A549 (cell line): Measurements from ENCODE around the gene DGAT2. TPM values are rescaled to one million over a fixed set of nuclear protein-coding genes. Genes with fewer than 3 reads are reported as not detected.

ENCODE experiments used
- ATAC-seq, 2 experiments: fragments of 200-7000 bp in 1 of 2; fragments of >200 bp in 1 of 2; cut with Nextera tagmentation in 1 of 2; cut with Tn5 transposase in 1 of 2; 3 replicates each; pipeline versions ENCODE4 v1.8.0 to v1.9.1; 2018 to 2020; ENCODE audit warnings: mild to moderate bottlenecking in 1 of 2, moderate library complexity in 1 of 2
- CTCF ChIA-PET: fragments of 300-600 bp; sonication (Branson Sonifier 250); formaldehyde crosslinking; extraction: SDS; loops from one replicate; lab custom pipeline; 2021; ENCODE audit warnings: antibody characterized with exemption, inconsistent platforms; lab: Yijun Ruan, JAX
- POLR2A ChIA-PET: fragments of 350-600 bp; formaldehyde crosslinking; extraction: SDS; loops from one replicate; lab custom pipeline; 2021; ENCODE audit warnings: antibody characterized with exemption, inconsistent platforms; lab: Yijun Ruan, JAX
- DNase-seq, 2 experiments: peaks; one replicate each; pipeline versions ENCODE4 v3.0.0 to v3.0.0-alpha.2; 2011 to 2016; ENCODE audit warnings: low read depth in 1 of 2, low spot score in 1 of 2
- FAIRE-seq: peaks from 2 replicates; lab custom pipeline; 2011; peaks lifted over from hg19 to GRCh38; lab: Jason Lieb, UNC
- H3K27ac ChIP-seq, 2 experiments: fragments of >200 bp; sonication (Bioruptor Twin); formaldehyde crosslinking; 3 replicates each; pipeline ENCODE4 v1.5.1; 2016 to 2017
- H3K4me1 ChIP-seq: fragments of >200 bp; sonication (Bioruptor Twin); formaldehyde crosslinking; 3 replicates; pipeline ENCODE4 v1.6.1; 2016
- H3K4me2 ChIP-seq: fragments of >200 bp; sonication (Bioruptor Twin); formaldehyde crosslinking; 3 replicates; pipeline ENCODE4 v1.6.1; 2016
- H3K4me3 ChIP-seq: fragments of >200 bp; sonication (Bioruptor Twin); formaldehyde crosslinking; 3 replicates; pipeline ENCODE4 v1.5.1; 2016
- H3K9me3 ChIP-seq: fragments of >200 bp; sonication (Bioruptor Twin); formaldehyde crosslinking; 3 replicates; pipeline ENCODE4 v1.6.1; 2016
- BHLHE40 ChIP-seq: IDR thresholded peaks from 2 replicates; pipeline ENCODE4 v1.6.1; 2012; ENCODE audit warnings: low read depth, low read length, inconsistent platforms
- CBX2 ChIP-seq: fragments of 200-600 bp; sonication (generic); IDR thresholded peaks from 2 replicates; pipeline ENCODE4 v1.6.1; 2016; ENCODE audit warnings: low read depth, mild to moderate bottlenecking, borderline replicate concordance
- CBX8 ChIP-seq: fragments of 200-600 bp; sonication (generic); IDR thresholded peaks from 2 replicates; pipeline ENCODE4 v1.6.1; 2016
- CEBPB ChIP-seq, 2 experiments: fragments of >200 bp in 1 of 2; sonication (Bioruptor Twin) in 1 of 2; formaldehyde crosslinking in 1 of 2; IDR thresholded peaks; 2 replicates each; pipeline ENCODE4 v1.6.1; 2012 to 2016
- CTCF ChIP-seq: fragments of >200 bp; sonication (Bioruptor Twin); formaldehyde crosslinking; IDR thresholded peaks from 3 replicates; pipeline ENCODE4 v1.5.1; 2016
- EHF ChIP-seq: fragments of 250-450 bp; sonication (Bioruptor Pico); IDR thresholded peaks from 2 replicates; pipeline ENCODE4 v1.5.0; 2020; ENCODE audit warnings: mild to moderate bottlenecking
- ELK1 ChIP-seq: fragments of 150-350 bp; IDR thresholded peaks from 2 replicates; pipeline ENCODE4 v1.6.1; 2014; ENCODE audit warnings: low read depth, mild to moderate bottlenecking, low read length
- FOSL2 ChIP-seq, 2 experiments: fragments of 450-650 bp in 1 of 2; fragments of >200 bp in 1 of 2; sonication (Bioruptor Twin) in 1 of 2; formaldehyde crosslinking; IDR thresholded peaks; 2 replicates each; pipeline versions ENCODE4 v1.5.0 to v1.6.1; 2016 to 2020; ENCODE audit warnings: mild to moderate bottlenecking in 1 of 2, moderate library complexity in 1 of 2
- GATA3 ChIP-seq: IDR thresholded peaks from 2 replicates; pipeline ENCODE4 v1.6.1; 2012; ENCODE audit warnings: borderline replicate concordance
- HOXA7 ChIP-seq: fragments of 250-450 bp; sonication (Bioruptor Pico); IDR thresholded peaks from 2 replicates; pipeline ENCODE4 v1.5.0; 2020; ENCODE audit warnings: mild to moderate bottlenecking, moderate library complexity
- HOXB5 ChIP-seq: fragments of 250-450 bp; sonication (Bioruptor Pico); IDR thresholded peaks from 2 replicates; pipeline ENCODE4 v1.5.0; 2020; ENCODE audit warnings: mild to moderate bottlenecking, moderate library complexity
- MAFK ChIP-seq: fragments of 450-650 bp; IDR thresholded peaks from 2 replicates; pipeline ENCODE4 v1.6.1; 2014; ENCODE audit not compliant: partially characterized antibody
- MYC ChIP-seq: IDR thresholded peaks from 2 replicates; pipeline ENCODE4 v1.6.1; 2012; ENCODE audit warnings: mild to moderate bottlenecking, inconsistent platforms, low read length, improper control_type of control experiment, borderline replicate concordance
- NFE2L2 ChIP-seq: fragments of 150-350 bp; conservative IDR thresholded peaks from 2 replicates; pipeline ENCODE4 v1.6.1; 2014; ENCODE audit warnings: low read length
- NR3C1 ChIP-seq: fragments of >200 bp; sonication (Bioruptor Twin); formaldehyde crosslinking; IDR thresholded peaks from 3 replicates; pipeline ENCODE4 v1.6.1; 2017
- PBX3 ChIP-seq: IDR thresholded peaks from 2 replicates; pipeline ENCODE4 v1.6.1; 2012
- PHF8 ChIP-seq: fragments of 200-600 bp; sonication (generic); IDR thresholded peaks from 2 replicates; pipeline ENCODE4 v1.6.1; 2016; ENCODE audit warnings: low read depth, mild to moderate bottlenecking, antibody characterized with exemption, moderate library complexity, borderline replicate concordance
- REST ChIP-seq: fragments of 200-600 bp; sonication (generic); IDR thresholded peaks from 2 replicates; pipeline ENCODE4 v1.6.1; 2016; ENCODE audit warnings: antibody characterized with exemption, mild to moderate bottlenecking, moderate library complexity
- RFX5 ChIP-seq: fragments of 450-650 bp; IDR thresholded peaks from 2 replicates; pipeline ENCODE4 v1.7.1; 2014; ENCODE audit warnings: antibody characterized with exemption, mild to moderate bottlenecking, moderate library complexity
- RNF2 ChIP-seq: fragments of 200-600 bp; sonication (generic); IDR thresholded peaks from 2 replicates; pipeline ENCODE4 v1.6.1; 2016; ENCODE audit warnings: low read depth, mild to moderate bottlenecking, antibody characterized with exemption, moderate library complexity, borderline replicate concordance
- USF2 ChIP-seq: fragments of 450-650 bp; IDR thresholded peaks from 2 replicates; pipeline ENCODE4 v1.6.1; 2014; ENCODE audit warnings: antibody characterized with exemption
- ZC3H11A ChIP-seq: fragments of 450-650 bp; IDR thresholded peaks from 2 replicates; pipeline ENCODE4 v1.6.1; 2014; ENCODE audit warnings: antibody characterized with exemption, mild to moderate bottlenecking
- WGBS: methylation state at CpG from one replicate; pipeline ENCODE4 v1.1.6; 2017; ENCODE audit errors: missing lambda C conversion rate; 5-methylcytosine and 5-hydroxymethylcytosine counted together
- polyA plus RNA-seq, 4 experiments: library from polyadenylated mRNA; depleted of rRNA in 3 of 4; stranded (reverse); fragments of >200 nt; fragmentation: RNase III in 1 of 4; extraction: RNeasy Plus Mini Kit Qiagen cat#74134 plus additional on column Dnase treatment in 1 of 4; gene quantifications; 2 replicates in 3 of 4; 3 replicates in 1 of 4; pipeline ENCODE4 v1.2.3, GENCODE V29; 2011 to 2017

The DGAT2 gene
- polyA plus RNA-seq, 2 of the 4 experiments (the other 2 are of a cell fraction): 1.6 to 1.9 TPM

GRCh38 chr11:75781296-75781695 lies 12.7 kb downstream of the DGAT2 start (continued):
- TF ChIP-seq ELK1: no peak
- no peak for TF ChIP-seq HOXB5
- TF ChIP-seq FOSL2 (IDR thresholded peaks at IDR 0.05): no peak
- TF ChIP-seq FOSL2 (CRISPR knock-in tag; IDR thresholded peaks at IDR 0.05): no peak
- TF ChIP-seq CBX8: no peak
- no peak for TF ChIP-seq USF2

GRCh38 chr11:75781831-75782230 lies 13.3 kb downstream of the DGAT2 start:
- DNase-seq (no peak), FAIRE-seq (no peak), ATAC-seq (no peak)
- Histone ChIP-seq H3K4me2 (no peak overlapping the region), H3K9me3 (no peaks in the 10 kb centered on the region), H3K27ac (no peak overlapping the region), H3K4me1 (peaks cover 11% of the 10 kb centered on the region; the same call in 2 of the 3 replicates), H3K4me3 (no peak overlapping the region)
- TF ChIP-seq NFE2L2 (no peak), NR3C1 (no peak), CBX2 (no peak), CTCF (no peak), MYC (no peak), ZC3H11A (no peak), EHF (CRISPR knock-in tag) (no peak), RFX5 (no peak), CEBPB (IDR thresholded peaks at IDR 0.05) (no peak), BHLHE40 (no peak), GATA3 (no peak), RNF2 (no peak), REST (no peak), HOXA7 (CRISPR knock-in tag) (no peak), PHF8 (no peak), MAFK (no peak), PBX3 (no peak)
- POLR2A ChIA-PET: no interaction called here
- 88% methylated on average over 9 of the region's 9 CpGs for WGBS
- CTCF ChIA-PET: no interaction called here
